OCI-LY7 (cell line): ENCODE measurements around the gene PACC1. TPM values are rescaled to one million over a fixed set of nuclear protein-coding genes. Genes with fewer than 3 reads are reported as not detected.

Source experiments
- BruUV-seq: library from RNA; stranded (reverse); fragments of 400-500 nt; replicated peaks from 2 replicates; lab custom pipeline; 2021; lab: Mats Ljungman, UMichigan
- CTCF ChIA-PET: fragments of 300-600 bp; sonication (Branson Sonifier 250); formaldehyde crosslinking; loops from one replicate; lab custom pipeline; 2022; ENCODE audit warnings: antibody characterized with exemption; ENCODE audit not compliant: unreplicated experiment; lab: Charles Lee
- POLR2A ChIA-PET: fragments of 300-600 bp; sonication (Branson Sonifier 250); formaldehyde crosslinking; loops from one replicate; lab custom pipeline; 2022; ENCODE audit warnings: antibody characterized with exemption; lab: Charles Lee
- DNase-seq: peaks from one replicate; pipeline ENCODE4 v3.0.0-alpha.2; 2015; ENCODE audit warnings: low spot score
- H2AFZ ChIP-seq: fragments of 200-600 bp; sonication (generic), shearing (Covaris generic); 2 replicates; pipeline ENCODE4 v1.6.1; 2014; ENCODE audit warnings: mild to moderate bottlenecking, antibody characterized with exemption, low read length, moderate library complexity
- H3K27ac ChIP-seq: fragments of 200-600 bp; sonication (generic); 2 replicates; pipeline ENCODE4 v1.5.1; 2014; ENCODE audit warnings: mixed run types, low read depth, mild to moderate bottlenecking, moderate library complexity, low read length, inconsistent platforms; ENCODE audit not compliant: poor library complexity, severe bottlenecking
- H3K36me3 ChIP-seq: fragments of 200-600 bp; sonication (generic); 2 replicates; pipeline ENCODE4 v1.6.1; 2014; ENCODE audit warnings: mild to moderate bottlenecking, antibody characterized with exemption, low read length, moderate library complexity, mixed read lengths; ENCODE audit not compliant: insufficient read depth
- H3K4me1 ChIP-seq: fragments of 200-600 bp; sonication (generic); 2 replicates; pipeline ENCODE4 v1.5.1; 2014; ENCODE audit warnings: mild to moderate bottlenecking, low read length; ENCODE audit not compliant: insufficient read depth, poor library complexity, severe bottlenecking
- H3K4me2 ChIP-seq: fragments of 200-600 bp; sonication (generic); 2 replicates; pipeline ENCODE4 v1.6.1; 2014; ENCODE audit warnings: mild to moderate bottlenecking, low read length
- H3K4me3 ChIP-seq: fragments of 200-600 bp; sonication (generic); 2 replicates; pipeline ENCODE4 v1.5.1; 2014; ENCODE audit warnings: mild to moderate bottlenecking, low read depth, low read length; ENCODE audit not compliant: poor library complexity, severe bottlenecking
- H3K79me2 ChIP-seq: fragments of 200-600 bp; sonication (generic); 2 replicates; pipeline ENCODE4 v1.6.1; 2016; ENCODE audit warnings: low read depth, mild to moderate bottlenecking, low read length, moderate library complexity, mixed read lengths; ENCODE audit not compliant: insufficient read depth
- H3K9me2 ChIP-seq: fragments of 200-600 bp; sonication (generic); 2 replicates; pipeline ENCODE4 v1.6.1; 2016; ENCODE audit warnings: mild to moderate bottlenecking, low read length, mixed read lengths; ENCODE audit not compliant: insufficient read depth
- H3K9me3 ChIP-seq: fragments of 200-600 bp; sonication (generic); 2 replicates; pipeline ENCODE4 v1.6.1; 2014; ENCODE audit warnings: mild to moderate bottlenecking, mixed run types, low read length, mixed read lengths
- H4K20me1 ChIP-seq: fragments of 200-600 bp; sonication (generic); 2 replicates; pipeline ENCODE4 v1.6.1; 2014; ENCODE audit warnings: mild to moderate bottlenecking, antibody characterized with exemption, low read length, moderate library complexity, mixed read lengths; ENCODE audit not compliant: insufficient read depth
- EZH2phosphoT487 ChIP-seq: fragments of 200-600 bp; sonication (generic); IDR thresholded peaks from 2 replicates; pipeline ENCODE4 v1.6.1; 2018; ENCODE audit warnings: low read depth, borderline replicate concordance, mild to moderate bottlenecking, mixed run types, antibody characterized with exemption, low read length, moderate library complexity, mixed read lengths
- intact Hi-C: fragments of 100-400 bp; cut with micrococcal nuclease; formaldehyde crosslinking; loops from one replicate; pipeline ENCODE4 v1.10.0; 2022; ENCODE audit not compliant: unreplicated experiment
- total RNA-seq, 2 experiments: library from RNA; depleted of rRNA in 1 of 2; stranded (reverse); fragments of >200 nt in 1 of 2; shearing (Covaris generic) in 1 of 2; gene quantifications; 2 replicates each; pipeline ENCODE4 v1.2.3, GENCODE V29; 2014 to 2022
- TF ChIP-seq, protein P1 (sequence below): fragments of 200-600 bp; sonication (generic); conservative IDR thresholded peaks from 2 replicates; pipeline ENCODE4 v1.5.1; 2014; ENCODE audit warnings: mild to moderate bottlenecking, antibody characterized with exemption, low read length, moderate library complexity, mixed read lengths

PACC1 gene
- total RNA-seq, 2 experiments from 2014 or later, result 17.3 to 30.8 TPM

DNA sequence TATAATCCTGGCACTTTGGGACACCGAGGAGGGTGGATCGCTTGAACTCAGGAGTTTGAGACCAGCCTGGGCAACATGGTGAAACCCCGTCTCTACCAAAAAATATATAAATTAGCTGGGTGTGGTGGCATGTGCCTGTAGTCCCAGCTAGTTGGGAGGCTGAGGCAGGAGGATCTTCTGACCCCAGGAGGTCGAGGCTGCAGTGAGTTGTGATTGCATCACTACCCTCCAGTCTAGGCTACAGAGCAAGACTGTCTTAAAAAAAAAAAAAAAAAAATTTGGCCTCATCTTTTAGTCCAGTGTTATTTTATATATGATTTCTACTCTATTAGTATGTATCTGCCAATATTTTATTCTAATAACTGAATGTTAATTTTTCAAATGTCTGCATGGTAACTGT is 69.8 kb downstream of the PACC1 start:
- Histone ChIP-seq H3K9me3 (no peaks in the 10 kb centered on the region), H4K20me1 (peaks cover 4% of the 10 kb centered on the region; the same call in 1 of the 2 replicates), H3K9me2 (no peaks in the 10 kb centered on the region), H3K36me3 (peaks cover 69% of the 10 kb centered on the region), H2AFZ (no peak overlapping the region), H3K4me3 (no peak overlapping the region), H3K4me2 (no peak overlapping the region), H3K27ac (no peak overlapping the region), H3K4me1 (no peaks in the 10 kb centered on the region), H3K79me2 (no peaks in the 10 kb centered on the region)
- no TSS peak for BruUV-seq
- ChIA-PET POLR2A (interaction anchor here (0.7 to 1.6 kb wide), 2 partner anchors 9 to 75 kb away, joined by 3 read pairs; no protein-coding TSS in a partner anchor), CTCF (no interaction called here)
- DNase-seq, result no peak
- intact Hi-C loops, result no loop called here
- TF ChIP-seq EZH2phosphoT487, result no peak
- TF ChIP-seq, protein P1, sequence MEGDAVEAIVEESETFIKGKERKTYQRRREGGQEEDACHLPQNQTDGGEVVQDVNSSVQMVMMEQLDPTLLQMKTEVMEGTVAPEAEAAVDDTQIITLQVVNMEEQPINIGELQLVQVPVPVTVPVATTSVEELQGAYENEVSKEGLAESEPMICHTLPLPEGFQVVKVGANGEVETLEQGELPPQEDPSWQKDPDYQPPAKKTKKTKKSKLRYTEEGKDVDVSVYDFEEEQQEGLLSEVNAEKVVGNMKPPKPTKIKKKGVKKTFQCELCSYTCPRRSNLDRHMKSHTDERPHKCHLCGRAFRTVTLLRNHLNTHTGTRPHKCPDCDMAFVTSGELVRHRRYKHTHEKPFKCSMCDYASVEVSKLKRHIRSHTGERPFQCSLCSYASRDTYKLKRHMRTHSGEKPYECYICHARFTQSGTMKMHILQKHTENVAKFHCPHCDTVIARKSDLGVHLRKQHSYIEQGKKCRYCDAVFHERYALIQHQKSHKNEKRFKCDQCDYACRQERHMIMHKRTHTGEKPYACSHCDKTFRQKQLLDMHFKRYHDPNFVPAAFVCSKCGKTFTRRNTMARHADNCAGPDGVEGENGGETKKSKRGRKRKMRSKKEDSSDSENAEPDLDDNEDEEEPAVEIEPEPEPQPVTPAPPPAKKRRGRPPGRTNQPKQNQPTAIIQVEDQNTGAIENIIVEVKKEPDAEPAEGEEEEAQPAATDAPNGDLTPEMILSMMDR, result no peak

DNA sequence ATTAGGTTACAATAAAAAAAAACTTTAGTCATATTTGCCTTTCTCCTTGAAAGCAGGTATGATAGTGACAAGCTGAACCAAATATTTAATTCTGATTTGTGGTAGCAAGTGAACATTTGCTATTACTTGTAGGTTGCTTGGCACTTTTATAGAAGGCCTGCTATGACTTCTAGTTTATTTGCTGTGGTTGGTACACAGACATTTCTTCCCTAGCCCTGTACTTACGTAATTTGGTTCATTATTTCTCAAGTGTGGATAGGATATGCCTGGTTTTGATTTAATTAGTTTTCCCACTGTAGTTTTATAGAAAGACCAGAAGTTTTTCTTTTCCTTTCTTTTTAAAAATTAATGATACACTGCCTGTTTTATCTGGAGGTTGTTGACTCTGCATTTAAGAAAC is 73.6 kb downstream of the PACC1 start:
- H3K36me3 ChIP-seq, result peaks cover 56% of the 10 kb centered on the region
- TF ChIP-seq, protein P1, result no peak
- no peak for TF ChIP-seq EZH2phosphoT487
- H3K4me3 ChIP-seq, result no peak overlapping the region
- no peak overlapping the region for H3K27ac ChIP-seq
- ChIA-PET CTCF (interaction anchor here (1.4 kb wide), 1 partner anchor 306 kb away, joined by 4 read pairs; the partner anchor contains the start of genes DTL and INTS7), POLR2A (interaction anchor here (1.2 kb wide), 1 partner anchor 25 kb away, joined by 3 read pairs; no protein-coding TSS in a partner anchor)
- no peak overlapping the region for H3K4me2 ChIP-seq
- no peak overlapping the region for H2AFZ ChIP-seq
- no peaks in the 10 kb centered on the region for H3K4me1 ChIP-seq
- no peaks in the 10 kb centered on the region for H3K79me2 ChIP-seq
- no peaks in the 10 kb centered on the region for H3K9me3 ChIP-seq
- H4K20me1 ChIP-seq, result 0 out of 2 replicates have a peak, but pooled peaks cover 4% of the 10 kb centered on the region
- no peaks in the 10 kb centered on the region for H3K9me2 ChIP-seq
- intact Hi-C loops, result no loop called here
- DNase-seq, result no peak
- BruUV-seq, result no TSS peak

DNA sequence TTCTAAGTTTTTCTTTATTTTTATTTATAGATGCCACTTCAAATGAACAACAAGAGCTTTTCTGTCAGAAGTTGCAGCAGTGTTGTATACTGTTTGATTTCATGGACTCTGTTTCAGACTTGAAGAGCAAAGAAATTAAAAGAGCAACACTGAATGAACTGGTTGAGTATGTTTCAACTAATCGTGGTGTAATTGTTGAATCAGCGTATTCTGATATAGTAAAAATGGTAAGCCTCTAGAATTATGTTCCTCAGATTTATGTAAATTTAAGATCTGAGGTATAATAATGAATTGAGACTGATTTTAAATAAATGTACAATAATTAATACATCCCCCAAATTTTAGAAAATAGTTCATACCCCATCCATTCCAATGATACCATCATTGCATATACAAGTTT is 85.6 kb downstream of the PACC1 start:
- CTCF ChIA-PET, result no interaction called here
- no TSS peak for BruUV-seq

More for the DNA sequence above, 85.6 kb downstream of the PACC1 start:
- Histone ChIP-seq H2AFZ (no peak overlapping the region), H3K9me3 (no peaks in the 10 kb centered on the region), H3K4me1 (no peaks in the 10 kb centered on the region), H4K20me1 (no peaks in the 10 kb centered on the region), H3K36me3 (peaks cover 35% of the 10 kb centered on the region), H3K4me2 (no peak overlapping the region), H3K27ac (no peak overlapping the region), H3K79me2 (peaks cover 19% of the 10 kb centered on the region; the same call in 1 of the 2 replicates), H3K9me2 (no peaks in the 10 kb centered on the region), H3K4me3 (no peak overlapping the region)
- POLR2A ChIA-PET, result interaction anchor here (0.6 kb wide), 1 partner anchor 401 kb away, joined by 4 read pairs; no protein-coding TSS in a partner anchor
- intact Hi-C loops, result no loop called here
- no peak for DNase-seq
- no peak for TF ChIP-seq EZH2phosphoT487
- TF ChIP-seq, protein P1, result no peak
